ENCODE measurements around the gene PRKAG2.

DNA sequence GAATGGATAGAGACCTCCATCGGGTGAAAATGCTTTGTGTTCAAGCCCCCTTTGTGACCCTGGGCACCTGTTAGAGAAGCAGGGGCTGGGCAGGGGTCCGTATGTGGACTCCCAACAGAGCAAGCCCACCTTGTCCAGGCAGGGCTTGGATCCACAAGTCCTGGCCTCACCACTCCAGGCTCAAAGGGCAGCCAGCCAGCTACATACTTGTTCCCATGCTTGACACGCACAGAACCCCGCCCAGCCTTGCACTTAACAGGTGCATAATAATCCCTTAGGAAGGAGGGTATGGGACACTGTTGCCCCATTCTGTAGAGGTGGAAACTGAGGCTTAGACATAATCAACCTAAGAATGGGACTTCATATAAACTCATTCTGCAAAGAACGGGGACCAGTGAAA, 160.6 kb downstream of the PRKAG2 start:
- TF ChIP-seq, protein P1, sequence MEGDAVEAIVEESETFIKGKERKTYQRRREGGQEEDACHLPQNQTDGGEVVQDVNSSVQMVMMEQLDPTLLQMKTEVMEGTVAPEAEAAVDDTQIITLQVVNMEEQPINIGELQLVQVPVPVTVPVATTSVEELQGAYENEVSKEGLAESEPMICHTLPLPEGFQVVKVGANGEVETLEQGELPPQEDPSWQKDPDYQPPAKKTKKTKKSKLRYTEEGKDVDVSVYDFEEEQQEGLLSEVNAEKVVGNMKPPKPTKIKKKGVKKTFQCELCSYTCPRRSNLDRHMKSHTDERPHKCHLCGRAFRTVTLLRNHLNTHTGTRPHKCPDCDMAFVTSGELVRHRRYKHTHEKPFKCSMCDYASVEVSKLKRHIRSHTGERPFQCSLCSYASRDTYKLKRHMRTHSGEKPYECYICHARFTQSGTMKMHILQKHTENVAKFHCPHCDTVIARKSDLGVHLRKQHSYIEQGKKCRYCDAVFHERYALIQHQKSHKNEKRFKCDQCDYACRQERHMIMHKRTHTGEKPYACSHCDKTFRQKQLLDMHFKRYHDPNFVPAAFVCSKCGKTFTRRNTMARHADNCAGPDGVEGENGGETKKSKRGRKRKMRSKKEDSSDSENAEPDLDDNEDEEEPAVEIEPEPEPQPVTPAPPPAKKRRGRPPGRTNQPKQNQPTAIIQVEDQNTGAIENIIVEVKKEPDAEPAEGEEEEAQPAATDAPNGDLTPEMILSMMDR (IDR thresholded peaks at IDR 0.05; ENCODE audit: insufficient read depth, low read length, poor library complexity, severe bottlenecking): no peak
- TF ChIP-seq EZH2phosphoT487 (conservative IDR thresholded peaks at IDR 0.05; ENCODE audit: low read length): no peak
